ENCODE results near the gene ATF5. TPM values are rescaled to one million over a fixed set of nuclear protein-coding genes. Genes with fewer than 3 reads are reported as not detected.
"Not testable (repeated sequence)": the region's sequence is repeated elsewhere in the genome, so short reads cannot be mapped to it uniquely, and the experiment has no call there.

ATF5 gene
- total RNA-seq, 8 experiments from 2014 or later: 16.7 to 141 (median 52.8) TPM

- H3K27ac ChIP-seq; H3K4me3 ChIP-seq; in situ Hi-C loops (cut with MboI; ENCODE audit: low pct_unique_long_range_greater_than_20kb in 2 of 9, low sequenced_read_pairs in 9 of 9, unreplicated experiment in 9 of 9); ATAC-seq (replicated peaks in 6 of 8): not testable (repeated sequence)
- peaks cover 17% of the 10 kb centered on the region in 2 donors for H3K4me1 ChIP-seq (replicated peaks in 1 of 2)
- 0 to 61% methylated on average over 2 to 3 of the region's 13 CpGs; no CpG with 5 or more reads in 8 of the 10 experiments for WGBS, 10 experiments
These were observed 29.6 kb downstream of the ATF5 start for GRCh38 chr19:49958596-49958995.

DNA sequence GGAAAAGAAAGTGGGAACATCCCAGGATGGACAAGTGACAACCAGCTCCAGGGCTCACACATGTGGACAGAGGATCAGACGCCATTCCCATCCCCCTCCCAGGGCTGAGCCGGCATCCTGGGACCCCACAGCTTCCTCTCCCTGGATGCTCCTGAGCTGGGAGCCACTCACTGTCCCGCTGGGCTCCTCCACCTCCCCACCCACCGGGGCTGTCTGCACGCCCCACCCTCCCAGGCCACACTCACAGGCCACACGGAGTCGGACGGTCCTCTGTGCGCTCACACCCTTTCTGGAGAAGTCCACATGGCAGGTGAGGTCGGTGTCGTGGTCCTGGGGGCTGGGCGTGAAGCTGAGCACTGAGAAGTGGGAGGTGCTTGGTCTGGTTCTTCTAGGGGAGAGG is 30.9 kb downstream of the ATF5 start:
- in situ Hi-C loops (cut with MboI; ENCODE audit: low pct_unique_long_range_greater_than_20kb in 2 of 9, low sequenced_read_pairs in 9 of 9, unreplicated experiment in 9 of 9); H3K27ac ChIP-seq; H3K4me1 ChIP-seq (replicated peaks in 1 of 2); H3K4me3 ChIP-seq: not testable (repeated sequence)
- WGBS, 10 experiments: no CpG with 5 or more reads among the region's 12 CpGs
- ATAC-seq (replicated peaks in 6 of 8): peak in 2 of 8 experiments; percentile 19 to 36

DNA sequence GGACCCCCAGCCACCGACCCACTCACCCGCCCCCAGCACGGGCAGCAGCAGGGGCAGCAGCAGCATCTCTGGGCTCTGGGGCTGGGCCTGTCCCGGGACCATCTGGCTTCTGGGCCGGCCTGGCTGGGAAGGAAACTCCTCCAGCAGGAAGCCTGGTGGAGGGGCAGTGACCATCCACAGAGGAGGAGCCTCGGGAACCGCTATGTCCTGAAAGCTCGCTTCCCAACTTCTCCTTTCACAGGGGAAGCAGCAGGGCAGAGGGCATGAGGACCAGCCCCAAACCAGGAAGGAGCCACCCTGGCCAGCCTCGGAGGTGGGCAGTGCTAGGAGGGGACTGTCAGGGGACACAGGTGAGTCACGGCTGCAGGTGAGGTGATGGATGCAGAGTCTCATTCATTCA is 32.0 kb downstream of the ATF5 start, which contains the start of gene SIGLEC11:
Gene SIGLEC11, minus strand, starts transcription at position 193 of the 400 bp plus-strand sequence. Its CDS starts 91 bp downstream, at position 102.
- H3K27ac ChIP-seq; in situ Hi-C loops (cut with MboI; ENCODE audit: low pct_unique_long_range_greater_than_20kb in 2 of 9, low sequenced_read_pairs in 9 of 9, unreplicated experiment in 9 of 9); H3K4me3 ChIP-seq; H3K4me1 ChIP-seq (replicated peaks in 1 of 2): not testable (repeated sequence)
- ATAC-seq (replicated peaks in 6 of 8): peak in 2 of 8 experiments; percentile 35 to 58
- WGBS, 10 experiments: 50 to 83% methylated on average over 1 of the region's 10 CpGs; no CpG with 5 or more reads in 8 of the 10 experiments

GRCh38 chr19:49968279-49968922 is 39.4 kb downstream of the ATF5 start:
- no peak overlapping the region for H3K27ac ChIP-seq
- 20 to 100% (median 60%) methylated on average over 1 to 4 of the region's 5 CpGs; no CpG with 5 or more reads in 3 of the 10 experiments for WGBS, 10 experiments
- no peak overlapping the region for H3K4me3 ChIP-seq

GRCh38 chr19:49969355-49969754 is 40.4 kb downstream of the ATF5 start:
- H3K4me3 ChIP-seq; in situ Hi-C loops (cut with MboI; ENCODE audit: low pct_unique_long_range_greater_than_20kb in 2 of 9, low sequenced_read_pairs in 9 of 9, unreplicated experiment in 9 of 9); H3K27ac ChIP-seq; H3K4me1 ChIP-seq (replicated peaks in 1 of 2): not testable (repeated sequence)
- no CpG with 5 or more reads among the region's 9 CpGs for WGBS, 10 experiments
- ATAC-seq (replicated peaks in 6 of 8): peak in 3 of 8 experiments; percentile 18 to 54 (median 49)

More at GRCh38 chr19:49968279-49968922, 39.4 kb downstream of the ATF5 start:
- in situ Hi-C loops (cut with MboI; ENCODE audit: low pct_unique_long_range_greater_than_20kb in 2 of 9, low sequenced_read_pairs in 9 of 9, unreplicated experiment in 9 of 9): no loop called here
- no peak for ATAC-seq (replicated peaks in 6 of 8)
- H3K4me1 ChIP-seq (replicated peaks in 1 of 2): no peaks in the 10 kb centered on the region

DNA sequence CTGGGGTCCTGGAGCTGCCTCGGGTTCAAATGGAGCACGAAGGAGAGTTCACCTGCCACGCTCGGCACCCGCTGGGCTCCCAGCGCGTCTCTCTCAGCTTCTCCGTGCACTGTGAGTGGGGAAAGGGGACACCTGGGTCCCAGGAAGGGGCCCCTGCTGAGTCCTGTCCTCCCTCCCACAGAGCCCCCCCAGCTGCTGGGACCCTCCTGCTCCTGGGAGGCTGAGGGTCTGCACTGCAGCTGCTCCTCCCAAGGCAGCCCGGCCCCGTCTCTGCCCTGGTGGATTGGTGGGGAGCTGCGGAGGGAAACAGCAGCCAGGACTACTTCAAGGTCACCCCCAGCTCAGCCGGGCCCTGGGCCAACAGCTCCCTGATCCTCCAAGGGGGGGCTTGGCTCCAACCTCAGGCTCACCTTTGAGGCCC is 43.0 kb downstream of the ATF5 start:
- WGBS, 10 experiments: 0 to 80% methylated on average over 1 of the region's 12 CpGs; no CpG with 5 or more reads in 8 of the 10 experiments
- H3K27ac ChIP-seq: no peak overlapping the region
- H3K4me3 ChIP-seq: no peak overlapping the region
- no peaks in the 10 kb centered on the region for H3K4me1 ChIP-seq (replicated peaks in 1 of 2)
- in situ Hi-C loops (cut with MboI; ENCODE audit: low pct_unique_long_range_greater_than_20kb in 2 of 9, low sequenced_read_pairs in 9 of 9, unreplicated experiment in 9 of 9): no loop called here
- no peak for ATAC-seq (replicated peaks in 6 of 8)

- in situ Hi-C loops (cut with MboI; ENCODE audit: low pct_unique_long_range_greater_than_20kb in 2 of 9, low sequenced_read_pairs in 9 of 9, unreplicated experiment in 9 of 9): no loop called here
- Histone ChIP-seq H3K27ac (no peak overlapping the region), H3K4me3 (no peak overlapping the region), H3K4me1 (replicated peaks in 1 of 2) (no peaks in the 10 kb centered on the region)
- no peak for ATAC-seq (replicated peaks in 6 of 8)
- 30 to 100% methylated on average over 2 of the region's 6 CpGs; no CpG with 5 or more reads in 8 of the 10 experiments for WGBS, 10 experiments
These were observed 43.8 kb downstream of the ATF5 start for GRCh38 chr19:49972841-49973240.

DNA sequence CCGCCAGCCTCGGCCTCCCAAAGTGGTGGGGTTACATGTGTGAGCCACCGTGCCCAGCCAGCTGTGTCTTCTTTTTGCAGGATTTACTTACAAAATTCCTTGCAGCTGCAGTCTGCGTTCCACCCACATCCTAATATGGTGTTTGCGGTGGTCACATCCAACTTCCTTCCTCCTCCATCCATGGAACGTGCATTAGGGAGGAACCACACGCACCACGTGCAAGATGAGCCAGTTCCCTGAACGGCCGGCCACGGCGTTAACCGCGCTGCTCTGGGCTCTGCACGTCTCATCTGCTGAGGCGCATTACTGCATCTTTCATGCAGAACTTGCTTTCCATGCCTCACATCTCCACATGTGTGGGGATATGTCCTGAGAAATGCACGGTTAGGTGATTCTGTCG is 45.0 kb downstream of the ATF5 start:
- Histone ChIP-seq H3K4me1 (replicated peaks in 1 of 2) (no peaks in the 10 kb centered on the region), H3K27ac (no peak overlapping the region), H3K4me3 (no peak overlapping the region)
- ATAC-seq (replicated peaks in 6 of 8): no peak
- in situ Hi-C loops (cut with MboI; ENCODE audit: low pct_unique_long_range_greater_than_20kb in 2 of 9, low sequenced_read_pairs in 9 of 9, unreplicated experiment in 9 of 9): no loop called here
- WGBS, 10 experiments: 83 to 100% (median 91%) methylated on average over 2 to 12 of the region's 18 CpGs; no CpG with 5 or more reads in 7 of the 10 experiments

DNA sequence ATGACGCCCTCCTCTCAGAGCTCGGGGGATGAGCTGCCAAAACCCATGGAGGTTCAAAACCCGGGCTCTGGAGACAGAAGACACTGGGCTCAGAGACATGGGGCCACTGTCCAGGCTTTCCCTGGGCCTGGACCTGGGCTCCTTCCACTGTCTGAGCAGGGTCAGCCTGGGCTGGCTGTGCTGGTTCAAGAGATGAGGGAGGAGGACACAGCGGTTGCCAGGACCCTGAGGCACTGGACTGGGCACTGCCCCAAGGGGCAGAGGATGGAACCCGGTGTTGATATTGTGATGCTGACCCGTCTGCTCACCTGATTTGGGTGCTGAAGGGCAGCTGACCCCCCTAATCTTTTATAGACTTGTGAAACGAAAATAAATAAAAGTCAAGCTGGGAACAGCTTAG is 46.0 kb downstream of the ATF5 start:
- no peak for ATAC-seq (replicated peaks in 6 of 8)
- in situ Hi-C loops (cut with MboI; ENCODE audit: low pct_unique_long_range_greater_than_20kb in 2 of 9, low sequenced_read_pairs in 9 of 9, unreplicated experiment in 9 of 9): no loop called here
- H3K4me1 ChIP-seq (replicated peaks in 1 of 2): no peaks in the 10 kb centered on the region
- no peak overlapping the region for H3K4me3 ChIP-seq
- WGBS, 10 experiments: 22 to 100% (median 79%) methylated on average over 1 to 4 of the region's 7 CpGs; no CpG with 5 or more reads in 2 of the 10 experiments
- no peak overlapping the region for H3K27ac ChIP-seq

DNA sequence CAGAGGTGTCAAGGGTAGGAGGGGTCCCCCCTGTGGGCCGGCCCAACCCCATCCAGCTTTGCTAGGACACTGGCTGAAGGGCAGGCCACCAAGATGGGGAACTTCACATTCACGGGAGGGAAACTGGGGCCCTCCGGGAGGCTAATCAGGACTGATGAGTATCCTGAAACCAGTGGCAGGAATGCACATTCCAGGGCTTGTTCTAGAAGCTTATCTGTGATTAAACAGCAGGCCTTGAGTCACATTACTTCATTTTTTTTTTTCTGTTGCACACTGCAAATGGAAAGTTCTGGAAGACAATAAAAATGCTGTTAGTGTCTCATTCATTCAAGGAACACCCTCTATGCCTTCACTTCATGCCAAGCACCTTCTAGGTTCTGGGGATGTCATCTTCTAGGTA is 47.5 kb downstream of the ATF5 start:
- no peaks in the 10 kb centered on the region for H3K4me1 ChIP-seq (replicated peaks in 1 of 2)
- H3K4me3 ChIP-seq: no peak overlapping the region
- H3K27ac ChIP-seq: no peak overlapping the region
- in situ Hi-C loops (cut with MboI; ENCODE audit: low pct_unique_long_range_greater_than_20kb in 2 of 9, low sequenced_read_pairs in 9 of 9, unreplicated experiment in 9 of 9): no loop called here
- no peak for ATAC-seq (replicated peaks in 6 of 8)
- 63 to 95% (median 80%) methylated on average over 1 to 2 of the region's 3 CpGs; no CpG with 5 or more reads in 6 of the 10 experiments for WGBS, 10 experiments

DNA sequence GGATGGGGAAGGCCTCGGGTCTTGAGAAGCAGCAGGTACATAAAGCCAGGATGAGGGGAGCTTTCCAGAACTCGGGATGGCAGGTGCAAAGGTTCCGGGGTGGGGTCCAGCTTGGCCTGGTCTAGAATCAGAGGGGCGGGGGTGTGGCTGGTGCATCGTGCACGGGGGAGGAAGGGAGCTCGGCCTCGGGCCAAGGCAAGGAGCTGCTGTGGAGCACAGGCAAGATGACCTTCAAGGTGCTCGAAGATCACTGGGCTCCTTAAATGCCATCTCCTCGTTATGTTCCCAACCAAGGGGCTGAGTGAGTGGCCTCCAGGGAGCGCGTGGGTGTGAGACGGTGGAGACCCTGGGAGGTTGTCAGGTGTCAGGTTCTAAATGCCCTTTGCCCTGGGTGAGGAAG is 48.1 kb downstream of the ATF5 start:
- whole genome bisulfite sequencing, 10 experiments: 90 to 100% methylated on average over 2 of the region's 13 CpGs; no CpG with 5 or more reads in 8 of the 10 experiments
- in situ Hi-C loops (cut with MboI; ENCODE audit: low pct_unique_long_range_greater_than_20kb in 2 of 9, low sequenced_read_pairs in 9 of 9, unreplicated experiment in 9 of 9): no loop called here
- H3K4me3 ChIP-seq: no peak overlapping the region
- H3K27ac ChIP-seq: no peak overlapping the region
- no peaks in the 10 kb centered on the region for H3K4me1 ChIP-seq (replicated peaks in 1 of 2)
- no peak for ATAC-seq (replicated peaks in 6 of 8)

DNA sequence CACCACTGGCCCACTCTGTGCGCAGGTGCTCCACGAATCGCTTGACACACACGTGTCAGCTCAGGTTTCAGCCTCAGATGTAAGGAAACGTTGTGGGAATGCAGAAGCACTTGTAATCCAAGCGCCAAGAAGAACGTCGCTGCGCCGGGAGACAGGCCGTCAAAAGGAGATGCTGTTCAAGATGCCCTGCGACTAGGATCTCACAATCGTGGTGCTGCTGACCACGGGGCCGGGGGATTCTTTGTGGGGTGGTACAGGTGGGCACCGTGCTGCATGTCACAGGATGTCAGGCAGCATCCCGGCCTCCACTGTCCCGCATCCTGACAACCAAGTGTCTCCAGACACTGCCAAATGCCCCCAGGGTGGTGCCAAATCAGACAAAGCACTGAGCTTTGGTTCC is 48.9 kb downstream of the ATF5 start:
- WGBS, 10 experiments: 20 to 50% (median 43%) methylated on average over 1 to 5 of the region's 18 CpGs; no CpG with 5 or more reads in 6 of the 10 experiments
- ATAC-seq (replicated peaks in 6 of 8): no peak
- Histone ChIP-seq H3K27ac (no peak overlapping the region), H3K4me3 (no peak overlapping the region), H3K4me1 (replicated peaks in 1 of 2) (no peaks in the 10 kb centered on the region)
- in situ Hi-C loops (cut with MboI; ENCODE audit: low pct_unique_long_range_greater_than_20kb in 2 of 9, low sequenced_read_pairs in 9 of 9, unreplicated experiment in 9 of 9): no loop called here

- no peak overlapping the region for H3K4me3 ChIP-seq
- H3K4me1 ChIP-seq (replicated peaks in 1 of 2): no peaks in the 10 kb centered on the region
- no peak overlapping the region for H3K27ac ChIP-seq
- no peak for ATAC-seq (replicated peaks in 6 of 8)
- in situ Hi-C loops (cut with MboI; ENCODE audit: low pct_unique_long_range_greater_than_20kb in 2 of 9, low sequenced_read_pairs in 9 of 9, unreplicated experiment in 9 of 9): no loop called here
- WGBS, 10 experiments: 77 to 97% (median 85%) methylated on average over 3 to 7 of the region's 11 CpGs; no CpG with 5 or more reads in 5 of the 10 experiments
These were observed 49.3 kb downstream of the ATF5 start for GRCh38 chr19:49978324-49978723.

Data from motor neuron (in vitro differentiated cells).